ENCODE measurements around the gene DDIT4.
"Not testable (repeated sequence)": the region's sequence is repeated elsewhere in the genome, so short reads cannot be mapped to it uniquely, and the experiment has no call there.

GRCh38 chr10:72249176-72249862, 24.4 kb upstream of the DDIT4 start:
- not testable (repeated sequence) for TF ChIP-seq CTCF (IDR thresholded peaks at IDR 0.05); POLR2AphosphoS5 (IDR thresholded peaks at IDR 0.05; ENCODE audit: low read depth, low read length)
